ENCODE measurements around the gene DCTPP1. TPM values are rescaled to one million over a fixed set of nuclear protein-coding genes. Genes with fewer than 3 reads are reported as not detected.
"Not testable (repeated sequence)": the region's sequence is repeated elsewhere in the genome, so short reads cannot be mapped to it uniquely, and the experiment has no call there.

Gene DCTPP1
- total RNA-seq, 1 donor from 2014 or later, result 17.9 TPM

DNA sequence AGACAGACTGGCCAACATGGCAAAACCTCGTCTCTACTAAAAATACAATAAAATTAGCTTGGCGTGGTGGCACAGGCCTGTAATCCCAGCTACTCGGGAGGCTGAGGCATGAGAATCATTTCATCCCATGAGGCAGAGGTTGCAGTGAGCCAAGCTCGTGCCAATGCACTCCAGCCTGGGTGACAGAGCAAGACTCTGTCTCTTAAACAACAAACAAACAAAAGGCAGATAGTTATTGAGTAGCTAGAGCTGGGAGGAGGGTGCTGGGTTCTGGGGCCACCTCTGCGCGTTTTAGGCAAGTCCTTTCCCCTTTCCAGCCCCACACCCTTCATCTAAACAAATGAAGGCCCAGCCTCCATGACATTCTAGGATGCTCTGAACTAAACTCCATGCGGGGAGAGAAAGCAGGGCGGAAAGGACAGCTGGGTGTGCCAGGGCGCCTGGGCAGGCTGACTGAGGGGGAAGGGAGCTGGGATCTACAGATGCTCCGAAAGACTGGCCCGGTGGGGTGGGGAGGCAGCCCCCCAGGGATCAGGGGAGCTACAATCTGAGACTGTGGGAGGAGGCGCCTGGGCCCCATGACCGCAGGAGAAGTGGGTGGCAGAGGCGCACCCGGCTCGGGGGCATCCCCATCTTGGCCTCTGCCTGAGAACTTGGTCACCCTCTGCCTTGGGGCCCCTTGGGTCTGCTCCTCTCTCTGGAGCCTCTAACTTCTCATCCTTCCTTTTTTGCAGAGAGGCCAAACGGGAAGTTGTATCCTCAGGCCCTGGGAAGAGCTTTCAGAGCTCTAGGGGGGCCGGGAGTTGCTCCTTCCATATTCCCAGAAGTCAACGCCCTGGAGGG is 43.6 kb upstream of the DCTPP1 start:
- intact Hi-C loops (cut with DNase I), result no loop called here
- no peaks in the 10 kb centered on the region for H3K9me3 ChIP-seq
- TF ChIP-seq, protein P1, sequence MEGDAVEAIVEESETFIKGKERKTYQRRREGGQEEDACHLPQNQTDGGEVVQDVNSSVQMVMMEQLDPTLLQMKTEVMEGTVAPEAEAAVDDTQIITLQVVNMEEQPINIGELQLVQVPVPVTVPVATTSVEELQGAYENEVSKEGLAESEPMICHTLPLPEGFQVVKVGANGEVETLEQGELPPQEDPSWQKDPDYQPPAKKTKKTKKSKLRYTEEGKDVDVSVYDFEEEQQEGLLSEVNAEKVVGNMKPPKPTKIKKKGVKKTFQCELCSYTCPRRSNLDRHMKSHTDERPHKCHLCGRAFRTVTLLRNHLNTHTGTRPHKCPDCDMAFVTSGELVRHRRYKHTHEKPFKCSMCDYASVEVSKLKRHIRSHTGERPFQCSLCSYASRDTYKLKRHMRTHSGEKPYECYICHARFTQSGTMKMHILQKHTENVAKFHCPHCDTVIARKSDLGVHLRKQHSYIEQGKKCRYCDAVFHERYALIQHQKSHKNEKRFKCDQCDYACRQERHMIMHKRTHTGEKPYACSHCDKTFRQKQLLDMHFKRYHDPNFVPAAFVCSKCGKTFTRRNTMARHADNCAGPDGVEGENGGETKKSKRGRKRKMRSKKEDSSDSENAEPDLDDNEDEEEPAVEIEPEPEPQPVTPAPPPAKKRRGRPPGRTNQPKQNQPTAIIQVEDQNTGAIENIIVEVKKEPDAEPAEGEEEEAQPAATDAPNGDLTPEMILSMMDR (IDR thresholded peaks at IDR 0.05), result no peak
- peaks cover 7% of the 10 kb centered on the region for H3K4me1 ChIP-seq
- H3K4me3 ChIP-seq, result peak overlapping the region; percentile 45
- DNase-seq, result peak; percentile 67
- H3K36me3 ChIP-seq, result no peaks in the 10 kb centered on the region
- ATAC-seq, result peak; percentile 68
- peak overlapping the region; percentile 66 for H3K27ac ChIP-seq
- H3K27me3 ChIP-seq, result peaks cover 9% of the 10 kb centered on the region

DNA sequence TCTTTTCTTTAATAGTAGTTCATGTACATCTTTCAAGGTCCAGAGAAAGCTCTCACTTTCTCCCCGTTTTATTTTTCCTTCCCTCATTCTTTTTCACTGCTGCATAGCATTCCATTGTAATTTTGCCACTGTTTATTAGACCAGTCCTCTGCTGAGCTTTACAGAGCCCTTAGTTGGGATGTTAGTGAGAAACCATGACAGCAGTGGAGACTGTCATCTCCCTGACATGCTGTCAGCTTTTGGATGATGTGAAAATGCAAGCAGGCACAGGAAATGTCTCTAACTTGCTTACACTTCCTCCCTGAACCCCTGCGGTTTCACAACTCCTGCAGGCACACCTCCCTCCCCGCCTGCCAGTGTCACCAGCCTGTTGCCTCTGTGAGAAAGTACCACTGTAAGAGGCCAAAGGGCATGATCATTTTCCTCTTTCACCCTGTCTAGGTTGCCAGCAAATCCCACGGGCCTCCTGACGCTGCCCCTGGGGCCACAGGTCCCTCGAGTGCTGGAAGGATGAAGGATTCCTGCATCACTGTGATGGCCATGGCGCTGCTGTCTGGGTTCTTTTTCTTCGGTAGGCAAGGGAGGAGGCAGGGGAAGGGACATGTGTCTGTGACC is 42.6 kb upstream of the DCTPP1 start, which contains the start of gene ITGAL:
ITGAL (plus strand) TSS at position 415 of the 615 bp plus-strand sequence; CDS start at position 511, 96 bp downstream.
- Histone ChIP-seq H3K27ac (peak within 1 kb of the TSS; percentile 66), H3K4me3 (peak within 1 kb of the TSS; percentile 45), H3K4me1 (peaks cover 7% of the 10 kb centered on the region), H3K36me3 (no peaks in the 10 kb centered on the region), H3K9me3 (no peaks in the 10 kb centered on the region), H3K27me3 (peaks cover 9% of the 10 kb centered on the region)
- ATAC-seq (peak; percentile 93), DNase-seq (peak; percentile 83)
- intact Hi-C loops (cut with DNase I), result no loop called here
- TF ChIP-seq, protein P1 (IDR thresholded peaks at IDR 0.05), result no peak

DNA sequence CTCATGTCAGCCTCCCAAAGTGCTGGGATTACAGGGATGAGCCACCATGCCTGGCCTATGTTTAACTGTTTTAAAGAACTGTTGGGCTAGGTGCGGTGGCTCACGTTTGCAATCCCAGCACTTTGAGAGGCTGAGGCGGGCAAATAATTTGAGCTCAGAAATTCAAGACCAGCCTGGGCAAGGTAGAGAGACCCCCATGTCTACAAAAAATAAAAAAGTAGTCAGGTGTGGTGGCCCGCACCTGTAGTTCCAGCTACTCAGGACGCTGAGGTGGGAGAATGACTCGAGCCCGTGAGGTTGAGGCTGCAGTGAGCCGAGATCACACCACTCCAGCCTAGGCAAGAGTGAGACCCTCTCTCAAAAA is 40.8 kb upstream of the DCTPP1 start:
- Histone ChIP-seq H3K4me1 (peaks cover 7% of the 10 kb centered on the region), H3K36me3 (no peaks in the 10 kb centered on the region), H3K27ac (peak overlapping the region; percentile 18), H3K27me3 (peaks cover 9% of the 10 kb centered on the region), H3K9me3 (no peaks in the 10 kb centered on the region), H3K4me3 (no peak overlapping the region)
- TF ChIP-seq, protein P1 (IDR thresholded peaks at IDR 0.05), result no peak
- intact Hi-C loops (cut with DNase I), result no loop called here
- ATAC-seq (no peak), DNase-seq (no peak)

DNA sequence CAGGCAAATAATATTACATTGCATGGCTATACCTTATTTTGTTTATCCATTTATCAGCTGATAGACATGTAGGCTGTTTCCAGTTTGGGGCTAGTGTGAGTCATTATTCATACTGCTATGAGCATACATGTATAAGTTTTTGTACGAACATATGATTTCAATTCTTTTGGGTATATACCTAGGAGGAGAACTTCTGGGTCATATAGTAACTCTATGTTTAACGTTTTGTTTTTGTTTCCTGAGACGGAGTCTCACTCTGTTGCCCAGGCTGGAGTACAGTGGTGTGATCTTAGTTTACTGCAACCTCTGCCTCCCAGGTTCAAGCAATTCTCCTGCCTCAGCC is 40.3 kb upstream of the DCTPP1 start:
- intact Hi-C loops (cut with DNase I), result no loop called here
- no peak for DNase-seq

DNA sequence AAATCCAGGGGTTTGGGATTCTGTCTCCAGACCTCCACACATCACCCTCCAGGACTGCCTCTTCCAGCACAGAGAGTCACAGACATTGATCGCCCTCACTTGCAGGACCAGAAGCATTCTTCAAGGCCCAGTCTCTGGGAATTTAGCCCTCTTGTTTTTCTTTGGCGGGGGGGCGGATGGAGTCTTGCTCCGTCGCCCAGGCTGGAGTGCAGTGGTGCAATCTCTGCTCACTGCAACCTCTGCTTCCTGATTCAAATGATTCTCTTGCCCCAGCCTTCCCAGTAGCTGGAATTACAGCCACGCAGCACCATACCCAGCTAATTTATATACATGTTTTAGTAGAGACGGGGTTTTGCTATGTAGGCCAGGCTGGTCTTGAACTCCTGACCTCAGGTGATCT is 34.2 kb upstream of the DCTPP1 start:
- peak; percentile 24 for ATAC-seq
- Histone ChIP-seq H3K27me3 (no peaks in the 10 kb centered on the region), H3K4me1 (peaks cover 2% of the 10 kb centered on the region), H3K4me3 (no peak overlapping the region), H3K36me3 (no peaks in the 10 kb centered on the region), H3K27ac (no peak overlapping the region), H3K9me3 (no peaks in the 10 kb centered on the region)
- DNase-seq, result no peak
- TF ChIP-seq, protein P1 (IDR thresholded peaks at IDR 0.05), result no peak
- intact Hi-C loops (cut with DNase I), result no loop called here

More for the DNA sequence above, 40.3 kb upstream of the DCTPP1 start:
- no peak overlapping the region for H3K4me3 ChIP-seq
- ATAC-seq, result no peak
- H3K4me1 ChIP-seq, result peaks cover 7% of the 10 kb centered on the region
- H3K9me3 ChIP-seq, result no peaks in the 10 kb centered on the region
- peak overlapping the region; percentile 18 for H3K27ac ChIP-seq
- H3K27me3 ChIP-seq, result peaks cover 9% of the 10 kb centered on the region
- TF ChIP-seq, protein P1 (IDR thresholded peaks at IDR 0.05), result no peak
- no peaks in the 10 kb centered on the region for H3K36me3 ChIP-seq

DNA sequence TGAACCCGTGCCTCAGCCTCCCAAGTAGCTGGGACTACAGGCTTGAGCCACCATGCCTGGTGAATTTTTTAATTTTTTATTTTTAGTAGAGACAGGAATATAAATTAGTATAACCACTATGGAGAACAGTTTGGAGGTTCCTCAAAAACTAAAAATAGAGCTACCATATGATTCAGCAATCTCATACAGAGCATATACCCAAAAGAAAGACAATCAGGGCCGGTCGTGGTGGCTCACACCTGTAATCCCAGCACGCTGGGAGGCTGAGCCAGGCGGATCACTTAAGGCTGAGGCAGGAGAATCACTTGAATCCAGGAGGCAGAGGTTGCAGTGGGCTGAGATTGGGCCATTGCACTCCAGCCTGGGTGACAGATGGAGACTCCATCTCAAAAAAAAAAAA is 31.6 kb upstream of the DCTPP1 start:
- H3K9me3 ChIP-seq; intact Hi-C loops (cut with DNase I); H3K4me3 ChIP-seq; DNase-seq; H3K4me1 ChIP-seq; H3K27me3 ChIP-seq; H3K36me3 ChIP-seq; H3K27ac ChIP-seq; ATAC-seq: not testable (repeated sequence)
